Measurements from ENCODE around the gene TCL1B. TPM values are rescaled to one million over a fixed set of nuclear protein-coding genes. Genes with fewer than 3 reads are reported as not detected.

Gene TCL1B
- total RNA-seq, 1 donor from 2014 or later, result not detected

DNA sequence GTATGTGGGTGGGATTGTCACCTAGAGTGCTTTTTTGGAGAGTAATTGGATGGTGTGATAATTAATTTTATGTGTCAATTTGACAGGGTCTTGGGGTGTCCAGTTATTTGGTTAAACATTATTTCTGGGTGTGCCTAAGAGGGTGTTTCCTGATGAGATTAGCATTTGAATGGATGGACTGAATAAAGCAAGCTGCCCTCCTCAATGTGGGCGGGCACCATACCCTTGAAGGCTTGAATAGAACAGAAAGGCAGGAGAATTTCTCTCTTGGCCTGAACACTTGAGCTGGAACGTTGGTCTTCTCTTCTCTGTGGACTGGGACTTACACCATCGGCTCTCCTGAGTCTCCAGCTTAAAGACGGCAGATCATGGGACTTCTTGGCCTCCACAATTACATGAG, 28.8 kb upstream of the TCL1B start:
- TF ChIP-seq, protein P1, sequence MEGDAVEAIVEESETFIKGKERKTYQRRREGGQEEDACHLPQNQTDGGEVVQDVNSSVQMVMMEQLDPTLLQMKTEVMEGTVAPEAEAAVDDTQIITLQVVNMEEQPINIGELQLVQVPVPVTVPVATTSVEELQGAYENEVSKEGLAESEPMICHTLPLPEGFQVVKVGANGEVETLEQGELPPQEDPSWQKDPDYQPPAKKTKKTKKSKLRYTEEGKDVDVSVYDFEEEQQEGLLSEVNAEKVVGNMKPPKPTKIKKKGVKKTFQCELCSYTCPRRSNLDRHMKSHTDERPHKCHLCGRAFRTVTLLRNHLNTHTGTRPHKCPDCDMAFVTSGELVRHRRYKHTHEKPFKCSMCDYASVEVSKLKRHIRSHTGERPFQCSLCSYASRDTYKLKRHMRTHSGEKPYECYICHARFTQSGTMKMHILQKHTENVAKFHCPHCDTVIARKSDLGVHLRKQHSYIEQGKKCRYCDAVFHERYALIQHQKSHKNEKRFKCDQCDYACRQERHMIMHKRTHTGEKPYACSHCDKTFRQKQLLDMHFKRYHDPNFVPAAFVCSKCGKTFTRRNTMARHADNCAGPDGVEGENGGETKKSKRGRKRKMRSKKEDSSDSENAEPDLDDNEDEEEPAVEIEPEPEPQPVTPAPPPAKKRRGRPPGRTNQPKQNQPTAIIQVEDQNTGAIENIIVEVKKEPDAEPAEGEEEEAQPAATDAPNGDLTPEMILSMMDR (IDR thresholded peaks at IDR 0.05), result no peak
- Mint-ChIP-seq H3K27ac (ENCODE audit: unreplicated experiment) (no peak overlapping the region), H3K27me3 (ENCODE audit: low read depth) (peaks cover 39% of the 10 kb centered on the region), H3K4me3 (ENCODE audit: unreplicated experiment) (no peak overlapping the region), H3K4me1 (ENCODE audit: low read depth) (no peaks in the 10 kb centered on the region), H3K9me3 (ENCODE audit: low read depth) (no peaks in the 10 kb centered on the region), H3K36me3 (ENCODE audit: low read depth) (no peaks in the 10 kb centered on the region)
- no peak for DNase-seq (ENCODE audit: low spot score)

DNA sequence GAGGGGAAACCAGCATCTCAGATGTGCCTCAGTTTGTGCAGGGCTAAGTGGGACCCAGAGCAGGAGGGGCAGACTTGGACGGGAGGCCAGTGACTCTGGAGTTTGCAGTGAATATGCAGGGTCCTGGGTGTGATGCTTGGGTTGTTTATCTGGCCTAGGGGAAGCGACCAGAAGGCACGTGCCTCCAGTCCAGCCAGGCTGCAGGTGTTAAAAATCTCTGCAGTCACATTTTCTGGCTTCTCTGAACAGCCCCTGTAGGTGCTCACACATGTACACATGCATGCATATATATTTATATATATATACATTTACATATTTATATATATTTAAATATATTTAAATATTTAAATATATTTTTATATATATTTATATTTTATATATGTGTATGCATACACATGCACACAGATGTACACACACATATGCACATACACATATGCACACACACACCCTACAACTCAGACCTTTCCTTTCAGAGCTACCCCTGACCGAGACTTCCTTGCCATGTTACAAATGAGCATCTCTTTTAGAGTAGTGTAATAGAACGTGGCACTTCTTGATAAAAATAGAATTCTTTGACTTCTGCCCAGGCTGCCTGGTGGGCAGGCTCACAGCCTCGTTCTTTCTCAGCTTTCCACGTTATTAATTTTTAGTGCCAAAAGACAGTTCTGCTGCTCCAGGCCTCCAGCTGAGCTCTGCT, 26.8 kb upstream of the TCL1B start:
- no peaks in the 10 kb centered on the region for H3K36me3 Mint-ChIP-seq (ENCODE audit: low read depth)
- H3K27me3 Mint-ChIP-seq (ENCODE audit: low read depth), result peaks cover 39% of the 10 kb centered on the region
- H3K4me1 Mint-ChIP-seq (ENCODE audit: low read depth), result no peaks in the 10 kb centered on the region
- no peak overlapping the region for H3K4me3 Mint-ChIP-seq (ENCODE audit: unreplicated experiment)
- H3K27ac Mint-ChIP-seq (ENCODE audit: unreplicated experiment), result no peak overlapping the region
- TF ChIP-seq, protein P1 (IDR thresholded peaks at IDR 0.05), result no peak
- H3K9me3 Mint-ChIP-seq (ENCODE audit: low read depth), result no peaks in the 10 kb centered on the region
- DNase-seq (ENCODE audit: low spot score), result no peak

DNA sequence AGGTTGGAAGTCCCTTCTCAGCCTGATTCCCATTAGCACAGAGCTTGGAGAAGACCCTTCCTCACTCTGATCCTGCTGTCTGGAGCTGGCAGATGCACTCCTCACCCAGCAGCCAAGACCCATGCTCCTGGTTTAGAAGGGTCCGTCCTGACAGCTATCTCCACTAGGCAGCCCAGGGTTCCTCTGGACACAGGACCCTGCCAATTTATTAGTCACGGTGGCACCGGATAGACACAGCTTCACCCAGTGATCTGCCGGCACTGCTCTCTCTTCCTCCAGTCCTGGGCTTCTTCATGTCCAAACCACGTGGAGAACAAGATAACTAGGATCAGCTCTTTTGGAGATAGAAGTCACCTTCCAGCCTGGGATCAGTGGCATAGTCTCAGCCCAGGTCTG, 26.2 kb upstream of the TCL1B start:
- no peak for DNase-seq (ENCODE audit: low spot score)
- Mint-ChIP-seq H3K27me3 (ENCODE audit: low read depth) (peaks cover 33% of the 10 kb centered on the region), H3K9me3 (ENCODE audit: low read depth) (no peaks in the 10 kb centered on the region), H3K4me1 (ENCODE audit: low read depth) (no peaks in the 10 kb centered on the region), H3K36me3 (ENCODE audit: low read depth) (no peaks in the 10 kb centered on the region), H3K27ac (ENCODE audit: unreplicated experiment) (no peak overlapping the region), H3K4me3 (ENCODE audit: unreplicated experiment) (no peak overlapping the region)
- TF ChIP-seq, protein P1 (IDR thresholded peaks at IDR 0.05), result no peak

DNA sequence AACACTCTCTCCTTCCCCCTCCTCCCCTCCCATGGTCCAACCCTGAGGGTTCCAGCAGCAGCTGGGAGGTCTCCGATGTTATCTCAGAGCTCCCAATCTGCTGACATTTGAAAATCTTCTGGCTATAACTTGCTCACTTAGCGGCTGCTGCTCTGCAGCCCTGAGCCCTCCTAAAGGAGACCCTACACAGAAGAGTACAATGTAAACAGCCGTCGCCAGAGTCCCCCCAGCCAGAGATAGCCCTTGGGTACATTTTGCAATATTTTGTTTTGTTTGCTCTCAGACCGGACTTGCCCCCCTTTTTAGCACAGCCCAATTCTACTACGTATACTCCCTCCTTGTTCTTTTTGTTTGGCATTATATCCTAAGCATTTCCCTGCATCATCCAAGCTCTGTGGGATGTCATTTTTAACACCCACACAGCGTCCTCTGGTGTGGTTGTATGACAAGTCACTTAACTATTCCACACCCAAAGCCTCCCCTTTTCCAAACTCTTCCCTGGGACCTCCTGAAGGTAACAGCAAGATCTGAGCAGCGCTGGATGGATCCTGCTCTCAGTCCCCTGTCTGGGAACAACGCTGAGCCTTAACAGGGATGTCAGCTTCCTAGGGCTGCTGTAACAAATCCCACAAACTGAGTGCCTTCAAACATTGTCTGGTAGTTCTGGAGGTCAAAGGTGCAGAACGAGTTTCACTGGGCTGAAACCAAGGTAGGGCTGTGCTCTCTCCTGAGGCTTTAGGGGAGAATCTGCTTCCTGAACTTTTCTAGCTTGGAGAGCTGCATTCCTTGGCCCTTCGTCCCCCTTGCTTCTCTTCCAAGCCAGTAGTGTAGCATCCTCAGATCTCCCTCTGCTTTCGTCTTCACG, 25.3 kb upstream of the TCL1B start:
- H3K4me3 Mint-ChIP-seq (ENCODE audit: unreplicated experiment), result no peak overlapping the region
- H3K36me3 Mint-ChIP-seq (ENCODE audit: low read depth), result no peaks in the 10 kb centered on the region
- H3K4me1 Mint-ChIP-seq (ENCODE audit: low read depth), result no peaks in the 10 kb centered on the region
- no peaks in the 10 kb centered on the region for H3K9me3 Mint-ChIP-seq (ENCODE audit: low read depth)
- H3K27ac Mint-ChIP-seq (ENCODE audit: unreplicated experiment), result no peak overlapping the region
- TF ChIP-seq, protein P1 (IDR thresholded peaks at IDR 0.05), result no peak
- peaks cover 30% of the 10 kb centered on the region for H3K27me3 Mint-ChIP-seq (ENCODE audit: low read depth)
- DNase-seq (ENCODE audit: low spot score), result no peak

DNA sequence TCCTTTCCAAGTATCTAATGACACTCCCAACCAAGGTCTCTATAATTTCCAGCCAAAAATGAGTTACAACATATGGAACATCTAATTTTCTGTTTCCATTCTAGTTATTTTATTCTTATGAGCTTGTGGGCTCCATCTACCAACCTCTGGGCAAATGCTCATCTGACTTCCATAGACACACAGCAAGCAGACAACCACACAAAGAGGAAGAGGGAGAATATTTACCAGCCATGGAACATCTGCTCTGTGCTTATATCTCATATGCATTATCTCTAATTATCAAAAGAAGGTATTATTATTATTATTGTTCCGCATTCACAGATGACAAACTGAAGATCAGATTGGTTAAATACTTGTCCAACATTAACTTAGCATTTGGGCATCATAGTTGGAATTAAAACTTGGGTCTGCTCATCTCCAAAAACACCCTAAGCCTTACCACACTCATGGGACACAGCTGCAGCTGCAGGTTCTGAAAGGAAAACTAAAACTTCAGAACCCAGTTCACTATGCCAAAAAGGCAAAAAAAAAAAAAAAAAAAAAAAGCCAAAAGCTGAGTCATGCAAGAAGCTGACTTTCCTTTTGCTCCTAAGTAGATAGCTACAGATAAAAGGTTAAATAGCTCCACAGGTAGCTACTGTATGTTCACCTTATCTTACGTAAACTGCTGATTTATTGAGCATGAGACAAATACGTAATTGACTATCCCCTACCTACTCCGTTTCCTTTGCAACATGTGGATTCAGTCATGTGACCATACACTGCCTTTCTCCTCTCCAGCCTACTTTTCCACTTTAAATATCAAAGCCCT, 23.6 kb upstream of the TCL1B start:
- Mint-ChIP-seq H3K27me3 (ENCODE audit: low read depth) (peaks cover 23% of the 10 kb centered on the region), H3K36me3 (ENCODE audit: low read depth) (no peaks in the 10 kb centered on the region), H3K27ac (ENCODE audit: unreplicated experiment) (no peak overlapping the region), H3K9me3 (ENCODE audit: low read depth) (no peaks in the 10 kb centered on the region), H3K4me1 (ENCODE audit: low read depth) (no peaks in the 10 kb centered on the region), H3K4me3 (ENCODE audit: unreplicated experiment) (no peak overlapping the region)
- TF ChIP-seq, protein P1 (IDR thresholded peaks at IDR 0.05), result no peak
- no peak for DNase-seq (ENCODE audit: low spot score)
